ENCODE data around the gene ZPBP2.

The ZPBP2 gene

GRCh38 chr17:39915559-39915958 is 47.6 kb downstream of the ZPBP2 start:
- Mint-ChIP-seq H3K27me3 (ENCODE audit: low read depth) (no peaks in the 10 kb centered on the region), H3K4me1 (ENCODE audit: low read depth) (peaks cover 29% of the 10 kb centered on the region), H3K4me3 (no peak overlapping the region), H3K27ac (no peak overlapping the region), H3K36me3 (ENCODE audit: low read depth) (peaks cover 70% of the 10 kb centered on the region), H3K9me3 (no peaks in the 10 kb centered on the region)

- no peaks in the 10 kb centered on the region for H3K27me3 Mint-ChIP-seq (ENCODE audit: low read depth)
- no peaks in the 10 kb centered on the region for H3K9me3 Mint-ChIP-seq
- H3K27ac Mint-ChIP-seq = no peak overlapping the region
- peaks cover 72% of the 10 kb centered on the region for H3K36me3 Mint-ChIP-seq (ENCODE audit: low read depth)
- H3K4me3 Mint-ChIP-seq = no peak overlapping the region
- peaks cover 43% of the 10 kb centered on the region for H3K4me1 Mint-ChIP-seq (ENCODE audit: low read depth)
Measured at GRCh38 chr17:39916918-39917317, 48.9 kb downstream of the ZPBP2 start.

- H3K27me3 Mint-ChIP-seq (ENCODE audit: low read depth) = no peaks in the 10 kb centered on the region
- H3K9me3 Mint-ChIP-seq = no peaks in the 10 kb centered on the region
- H3K27ac Mint-ChIP-seq = peak overlapping the region; percentile 42
- peaks cover 70% of the 10 kb centered on the region for H3K36me3 Mint-ChIP-seq (ENCODE audit: low read depth)
- peaks cover 61% of the 10 kb centered on the region for H3K4me1 Mint-ChIP-seq (ENCODE audit: low read depth)
- H3K4me3 Mint-ChIP-seq = peak overlapping the region; percentile 46
Measured at GRCh38 chr17:39919087-39919683, 51.2 kb downstream of the ZPBP2 start.

GRCh38 chr17:39920218-39921210 is 52.5 kb downstream of the ZPBP2 start:
- Mint-ChIP-seq H3K36me3 (ENCODE audit: low read depth) (peaks cover 76% of the 10 kb centered on the region), H3K4me3 (peak overlapping the region; percentile 70), H3K9me3 (no peaks in the 10 kb centered on the region), H3K4me1 (ENCODE audit: low read depth) (peaks cover 72% of the 10 kb centered on the region), H3K27me3 (ENCODE audit: low read depth) (no peaks in the 10 kb centered on the region), H3K27ac (peak overlapping the region; percentile 90)

GRCh38 chr17:39921323-39921722 is 53.3 kb downstream of the ZPBP2 start:
- H3K27ac Mint-ChIP-seq = peak overlapping the region; percentile 90
- H3K4me3 Mint-ChIP-seq = peak overlapping the region; percentile 70
- H3K36me3 Mint-ChIP-seq (ENCODE audit: low read depth) = peaks cover 77% of the 10 kb centered on the region
- no peaks in the 10 kb centered on the region for H3K9me3 Mint-ChIP-seq
- H3K4me1 Mint-ChIP-seq (ENCODE audit: low read depth) = peaks cover 80% of the 10 kb centered on the region
- H3K27me3 Mint-ChIP-seq (ENCODE audit: low read depth) = no peaks in the 10 kb centered on the region

GRCh38 chr17:39922006-39922405 is 54.0 kb downstream of the ZPBP2 start:
- Mint-ChIP-seq H3K4me3 (peak overlapping the region; percentile 70), H3K27me3 (ENCODE audit: low read depth) (no peaks in the 10 kb centered on the region), H3K27ac (peak overlapping the region; percentile 90), H3K4me1 (ENCODE audit: low read depth) (peaks cover 77% of the 10 kb centered on the region), H3K9me3 (no peaks in the 10 kb centered on the region), H3K36me3 (ENCODE audit: low read depth) (peaks cover 79% of the 10 kb centered on the region)

GRCh38 chr17:39923230-39923629 is 55.2 kb downstream of the ZPBP2 start:
- Mint-ChIP-seq H3K27ac (peak overlapping the region; percentile 71), H3K36me3 (ENCODE audit: low read depth) (peaks cover 70% of the 10 kb centered on the region), H3K27me3 (ENCODE audit: low read depth) (no peaks in the 10 kb centered on the region), H3K4me3 (peak overlapping the region; percentile 62), H3K9me3 (no peaks in the 10 kb centered on the region), H3K4me1 (ENCODE audit: low read depth) (peaks cover 76% of the 10 kb centered on the region)

- Mint-ChIP-seq H3K9me3 (no peaks in the 10 kb centered on the region), H3K36me3 (ENCODE audit: low read depth) (peaks cover 64% of the 10 kb centered on the region), H3K4me1 (ENCODE audit: low read depth) (peaks cover 74% of the 10 kb centered on the region), H3K4me3 (peak overlapping the region; percentile 99), H3K27ac (peak overlapping the region; percentile 93), H3K27me3 (ENCODE audit: low read depth) (no peaks in the 10 kb centered on the region)
Measured at GRCh38 chr17:39923836-39924690, 56.1 kb downstream of the ZPBP2 start.

- H3K27ac Mint-ChIP-seq = peak overlapping the region; percentile 93
- H3K36me3 Mint-ChIP-seq (ENCODE audit: low read depth) = peaks cover 60% of the 10 kb centered on the region
- H3K9me3 Mint-ChIP-seq = no peaks in the 10 kb centered on the region
- no peaks in the 10 kb centered on the region for H3K27me3 Mint-ChIP-seq (ENCODE audit: low read depth)
- peak overlapping the region; percentile 99 for H3K4me3 Mint-ChIP-seq
- peaks cover 74% of the 10 kb centered on the region for H3K4me1 Mint-ChIP-seq (ENCODE audit: low read depth)
Measured at GRCh38 chr17:39924691-39925055, 56.7 kb downstream of the ZPBP2 start.

GRCh38 chr17:39925282-39926134 is 57.5 kb downstream of the ZPBP2 start:
- Mint-ChIP-seq H3K4me1 (ENCODE audit: low read depth) (peaks cover 67% of the 10 kb centered on the region), H3K4me3 (peak overlapping the region; percentile 99), H3K36me3 (ENCODE audit: low read depth) (peaks cover 56% of the 10 kb centered on the region)

GRCh38 chr17:39926135-39926587 is 58.2 kb downstream of the ZPBP2 start:
- H3K9me3 Mint-ChIP-seq = no peaks in the 10 kb centered on the region
- H3K27me3 Mint-ChIP-seq (ENCODE audit: low read depth) = no peaks in the 10 kb centered on the region
- peaks cover 49% of the 10 kb centered on the region for H3K36me3 Mint-ChIP-seq (ENCODE audit: low read depth)
- H3K4me1 Mint-ChIP-seq (ENCODE audit: low read depth) = peaks cover 61% of the 10 kb centered on the region
- H3K27ac Mint-ChIP-seq = peak overlapping the region; percentile 93
- peak overlapping the region; percentile 99 for H3K4me3 Mint-ChIP-seq

More at GRCh38 chr17:39925282-39926134, 57.5 kb downstream of the ZPBP2 start:
- peak overlapping the region; percentile 93 for H3K27ac Mint-ChIP-seq
- no peaks in the 10 kb centered on the region for H3K27me3 Mint-ChIP-seq (ENCODE audit: low read depth)
- no peaks in the 10 kb centered on the region for H3K9me3 Mint-ChIP-seq

- H3K27me3 Mint-ChIP-seq (ENCODE audit: low read depth) = no peaks in the 10 kb centered on the region
- peak overlapping the region; percentile 93 for H3K27ac Mint-ChIP-seq
- peaks cover 44% of the 10 kb centered on the region for H3K36me3 Mint-ChIP-seq (ENCODE audit: low read depth)
- peak overlapping the region; percentile 99 for H3K4me3 Mint-ChIP-seq
- H3K9me3 Mint-ChIP-seq = no peaks in the 10 kb centered on the region
- H3K4me1 Mint-ChIP-seq (ENCODE audit: low read depth) = peaks cover 56% of the 10 kb centered on the region
Measured at GRCh38 chr17:39926588-39927100, 58.6 kb downstream of the ZPBP2 start.
